ENCODE measurements around the gene FGFR2. TPM values are rescaled to one million over a fixed set of nuclear protein-coding genes. Genes with fewer than 3 reads are reported as not detected.

The FGFR2 gene
- total and polyA plus RNA-seq, 12 donors: 0.09 to 0.81 (median 0.51) TPM

DNA sequence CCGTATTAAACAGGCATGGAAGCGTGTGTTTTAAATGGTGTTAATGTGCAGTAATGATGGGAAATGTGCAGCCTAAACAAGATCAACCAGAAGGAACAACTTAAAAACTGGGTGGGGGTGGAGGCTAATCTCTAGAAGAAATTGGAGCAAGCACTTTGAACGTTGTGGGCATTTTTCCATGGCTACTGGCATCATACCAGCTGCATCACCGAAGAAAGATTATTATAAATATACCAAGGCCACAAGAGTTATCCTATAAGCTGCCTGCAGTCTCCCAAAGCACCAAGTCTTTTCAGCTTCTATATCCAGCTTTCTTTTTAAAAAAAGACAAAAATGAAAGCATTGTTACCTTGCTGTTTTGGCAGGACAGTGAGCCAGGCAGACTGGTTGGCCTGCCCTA lies 79.9 kb downstream of the FGFR2 start:
- no peaks in the 10 kb centered on the region for H3K9me3 ChIP-seq
- WGBS, 2 donors: 59 to 67% methylated on average over 4 of the region's 4 CpGs
- intact Hi-C loops (cut with DNase I): no loop called here
- TF ChIP-seq, protein P1, sequence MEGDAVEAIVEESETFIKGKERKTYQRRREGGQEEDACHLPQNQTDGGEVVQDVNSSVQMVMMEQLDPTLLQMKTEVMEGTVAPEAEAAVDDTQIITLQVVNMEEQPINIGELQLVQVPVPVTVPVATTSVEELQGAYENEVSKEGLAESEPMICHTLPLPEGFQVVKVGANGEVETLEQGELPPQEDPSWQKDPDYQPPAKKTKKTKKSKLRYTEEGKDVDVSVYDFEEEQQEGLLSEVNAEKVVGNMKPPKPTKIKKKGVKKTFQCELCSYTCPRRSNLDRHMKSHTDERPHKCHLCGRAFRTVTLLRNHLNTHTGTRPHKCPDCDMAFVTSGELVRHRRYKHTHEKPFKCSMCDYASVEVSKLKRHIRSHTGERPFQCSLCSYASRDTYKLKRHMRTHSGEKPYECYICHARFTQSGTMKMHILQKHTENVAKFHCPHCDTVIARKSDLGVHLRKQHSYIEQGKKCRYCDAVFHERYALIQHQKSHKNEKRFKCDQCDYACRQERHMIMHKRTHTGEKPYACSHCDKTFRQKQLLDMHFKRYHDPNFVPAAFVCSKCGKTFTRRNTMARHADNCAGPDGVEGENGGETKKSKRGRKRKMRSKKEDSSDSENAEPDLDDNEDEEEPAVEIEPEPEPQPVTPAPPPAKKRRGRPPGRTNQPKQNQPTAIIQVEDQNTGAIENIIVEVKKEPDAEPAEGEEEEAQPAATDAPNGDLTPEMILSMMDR (IDR thresholded peaks at IDR 0.05): no peak
- DNase-seq (no peak), ATAC-seq (no peak)
- H3K4me1 ChIP-seq: no peaks in the 10 kb centered on the region
- H3K27me3 ChIP-seq: peaks cover 0 to 14% (median 0%) of the 10 kb centered on the region in 7 donors
- no peaks in the 10 kb centered on the region for H3K36me3 ChIP-seq
- H3K27ac ChIP-seq: no peak overlapping the region
- no peak overlapping the region for H3K4me3 ChIP-seq

DNA sequence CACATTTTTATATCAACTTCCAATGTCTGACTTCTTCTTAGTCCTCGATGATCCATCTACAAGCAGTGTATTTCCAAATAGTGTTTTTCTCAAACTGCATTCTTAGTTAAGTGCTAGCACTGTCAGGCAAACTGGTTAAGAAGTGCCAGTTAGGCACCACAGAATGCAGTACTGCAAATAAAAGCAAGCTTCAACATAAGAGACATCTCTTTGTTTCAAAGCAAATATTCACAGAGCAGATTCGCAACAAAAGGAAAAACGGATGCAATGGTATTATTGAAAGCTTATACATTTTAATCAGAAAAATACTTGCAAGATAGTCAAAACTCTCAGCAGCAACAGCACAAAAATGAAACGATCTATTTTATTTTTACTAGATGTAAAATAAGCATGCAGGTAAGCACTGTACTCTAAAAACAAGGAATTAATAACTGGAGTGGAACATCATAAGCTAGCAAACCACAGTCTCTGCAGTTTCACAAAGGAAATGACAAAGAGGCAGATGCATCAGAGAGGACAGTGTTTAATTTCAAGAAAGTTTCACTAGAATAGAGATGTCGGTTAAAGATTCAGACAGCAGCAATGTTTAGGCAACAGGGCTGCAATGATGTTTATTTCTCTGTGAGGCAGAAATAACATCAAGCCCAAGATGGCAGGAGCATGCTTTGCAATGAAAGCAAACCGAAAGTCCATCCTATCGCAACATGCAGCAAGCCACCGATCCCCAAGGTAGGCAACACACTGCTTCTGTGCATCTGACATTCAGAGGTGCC lies 82.0 kb downstream of the FGFR2 start:
- no peak overlapping the region for H3K4me3 ChIP-seq
- intact Hi-C loops (cut with DNase I): no loop called here
- ATAC-seq (no peak), DNase-seq (no peak)
- peaks cover 0 to 28% (median 0%) of the 10 kb centered on the region in 7 donors for H3K27me3 ChIP-seq
- TF ChIP-seq, protein P1 (IDR thresholded peaks at IDR 0.05): no peak
- H3K9me3 ChIP-seq: no peaks in the 10 kb centered on the region
- whole genome bisulfite sequencing, 2 donors: 80 to 83% methylated on average over 8 of the region's 8 CpGs
- no peaks in the 10 kb centered on the region for H3K36me3 ChIP-seq
- no peaks in the 10 kb centered on the region for H3K4me1 ChIP-seq
- H3K27ac ChIP-seq: no peak overlapping the region

DNA sequence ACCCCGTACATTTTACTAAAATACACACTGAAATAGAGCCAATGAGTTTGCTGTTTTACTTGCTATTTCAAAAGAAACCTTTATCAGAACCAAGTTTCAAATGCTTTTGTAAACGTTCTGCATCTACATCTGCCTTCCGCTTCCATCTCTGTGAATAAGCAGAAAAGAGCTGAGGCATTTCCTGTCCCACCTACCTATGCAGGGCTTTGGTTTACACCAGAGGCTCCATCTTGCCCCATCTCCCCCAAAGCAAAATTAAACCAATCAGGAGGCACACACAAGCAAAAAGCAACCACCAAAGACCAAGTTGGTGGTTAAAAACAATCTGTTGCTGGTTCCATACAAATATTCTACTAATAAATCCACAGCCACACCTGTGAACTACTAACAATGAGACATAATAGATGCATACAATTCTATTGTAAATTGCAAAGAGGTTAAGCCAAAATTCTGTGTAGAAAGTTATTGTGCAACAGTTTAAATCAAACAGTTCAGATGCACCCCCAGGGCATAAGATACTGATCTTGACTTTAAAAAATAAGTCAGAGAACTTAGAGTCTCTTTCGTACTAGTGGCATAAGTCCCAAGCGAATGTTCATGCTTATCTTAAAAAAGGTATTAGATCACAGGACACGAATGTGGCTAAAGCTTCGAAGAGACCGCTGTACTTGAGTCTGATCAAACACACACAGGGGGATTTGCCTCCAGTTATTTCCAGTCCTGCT lies 83.9 kb downstream of the FGFR2 start:
- no peak overlapping the region for H3K27ac ChIP-seq
- H3K4me1 ChIP-seq: no peaks in the 10 kb centered on the region
- TF ChIP-seq, protein P1 (IDR thresholded peaks at IDR 0.05): no peak
- no peak overlapping the region for H3K4me3 ChIP-seq
- H3K9me3 ChIP-seq: no peaks in the 10 kb centered on the region
- H3K27me3 ChIP-seq: peaks cover 0 to 23% (median 0%) of the 10 kb centered on the region in 7 donors
- intact Hi-C loops (cut with DNase I): no loop called here
- ATAC-seq (no peak), DNase-seq (no peak)
- 78 to 85% methylated on average over 8 of the region's 8 CpGs for WGBS, 2 donors
- H3K36me3 ChIP-seq: no peaks in the 10 kb centered on the region

DNA sequence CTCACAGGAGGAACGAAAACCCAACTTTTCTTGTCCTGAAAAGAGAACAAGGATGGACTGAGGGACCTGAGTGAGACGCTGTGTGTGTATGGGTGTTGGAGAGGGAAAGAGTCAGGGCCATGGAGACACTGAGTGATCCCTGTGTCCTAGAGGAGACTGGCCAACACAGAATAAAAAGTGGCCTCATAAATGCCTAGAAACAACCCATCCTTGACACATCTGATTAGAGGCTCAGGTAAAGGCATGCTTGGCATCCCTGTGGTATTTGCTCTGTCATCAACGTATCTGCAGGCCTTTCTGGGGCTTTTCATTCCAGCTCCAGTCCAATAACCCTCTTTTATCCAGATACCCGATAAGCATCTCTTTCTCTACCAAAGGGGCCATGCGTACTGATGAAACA lies 86.3 kb downstream of the FGFR2 start:
- WGBS, 2 donors: 82% methylated on average over 5 of the region's 5 CpGs
- ATAC-seq (no peak), DNase-seq (no peak)
- Histone ChIP-seq H3K36me3 (no peaks in the 10 kb centered on the region), H3K27ac (no peak overlapping the region), H3K4me1 (no peaks in the 10 kb centered on the region), H3K4me3 (no peak overlapping the region), H3K9me3 (no peaks in the 10 kb centered on the region), H3K27me3 (peaks cover 0 to 23% (median 0%) of the 10 kb centered on the region in 7 donors)
- TF ChIP-seq, protein P1 (IDR thresholded peaks at IDR 0.05): no peak
- intact Hi-C loops (cut with DNase I): no loop called here

Measured in heart right ventricle (tissue), 16 donors.